ENCODE measurements around the gene GIPC2.

DNA sequence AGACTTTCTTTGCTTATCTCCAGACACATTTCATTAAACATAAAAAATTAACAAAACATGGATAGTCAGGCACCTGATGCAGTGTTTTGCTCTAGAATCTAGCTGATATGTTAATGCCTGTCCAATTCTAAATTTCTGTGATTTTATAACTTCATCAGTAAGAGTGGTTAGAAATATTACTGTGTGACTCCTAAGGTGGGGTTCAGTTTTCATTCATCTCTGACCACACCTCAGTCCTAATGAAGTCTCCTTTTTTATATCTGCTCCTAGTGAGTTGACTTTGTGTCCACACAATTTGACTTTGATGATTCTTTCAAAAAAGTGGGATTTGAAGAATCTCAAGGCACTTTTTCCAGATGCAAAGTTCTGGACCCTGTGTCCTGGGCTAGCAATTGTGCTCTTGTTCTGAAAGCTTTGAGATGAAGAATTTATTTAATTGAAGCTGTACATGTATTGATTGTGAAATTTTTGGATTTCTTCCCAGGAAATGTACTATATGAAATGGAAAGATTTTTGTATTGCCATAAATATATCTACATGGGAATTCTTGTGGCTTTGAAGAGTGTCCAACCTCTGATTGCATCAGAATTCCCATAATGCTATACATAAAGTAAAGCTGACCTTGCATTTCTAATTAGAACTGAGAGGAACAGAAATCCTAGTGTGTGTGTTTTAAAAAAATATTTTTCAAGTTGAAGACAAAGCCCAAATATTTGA, 111.2 kb downstream of the GIPC2 start:
- TF ChIP-seq ZFX (IDR thresholded peaks at IDR 0.05) (no peak), EZH2phosphoT487 (IDR thresholded peaks at IDR 0.05; ENCODE audit: borderline replicate concordance) (no peak), POLR2A (IDR thresholded peaks at IDR 0.05; ENCODE audit: borderline replicate concordance, extremely low read depth, insufficient read depth, insufficient read length) (no peak), RAD21 (IDR thresholded peaks at IDR 0.05; ENCODE audit: low read depth) (no peak), CBX3 (IDR thresholded peaks at IDR 0.05; ENCODE audit: low read depth) (no peak), EZH2 (IDR thresholded peaks at IDR 0.05) (no peak), POLR2AphosphoS5 (IDR thresholded peaks at IDR 0.05; ENCODE audit: low read depth, low read length) (no peak)
- TF ChIP-seq, protein P1, sequence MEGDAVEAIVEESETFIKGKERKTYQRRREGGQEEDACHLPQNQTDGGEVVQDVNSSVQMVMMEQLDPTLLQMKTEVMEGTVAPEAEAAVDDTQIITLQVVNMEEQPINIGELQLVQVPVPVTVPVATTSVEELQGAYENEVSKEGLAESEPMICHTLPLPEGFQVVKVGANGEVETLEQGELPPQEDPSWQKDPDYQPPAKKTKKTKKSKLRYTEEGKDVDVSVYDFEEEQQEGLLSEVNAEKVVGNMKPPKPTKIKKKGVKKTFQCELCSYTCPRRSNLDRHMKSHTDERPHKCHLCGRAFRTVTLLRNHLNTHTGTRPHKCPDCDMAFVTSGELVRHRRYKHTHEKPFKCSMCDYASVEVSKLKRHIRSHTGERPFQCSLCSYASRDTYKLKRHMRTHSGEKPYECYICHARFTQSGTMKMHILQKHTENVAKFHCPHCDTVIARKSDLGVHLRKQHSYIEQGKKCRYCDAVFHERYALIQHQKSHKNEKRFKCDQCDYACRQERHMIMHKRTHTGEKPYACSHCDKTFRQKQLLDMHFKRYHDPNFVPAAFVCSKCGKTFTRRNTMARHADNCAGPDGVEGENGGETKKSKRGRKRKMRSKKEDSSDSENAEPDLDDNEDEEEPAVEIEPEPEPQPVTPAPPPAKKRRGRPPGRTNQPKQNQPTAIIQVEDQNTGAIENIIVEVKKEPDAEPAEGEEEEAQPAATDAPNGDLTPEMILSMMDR (IDR thresholded peaks at IDR 0.05 in 2 of 3, conservative IDR thresholded peaks at IDR 0.05 in 1 of 3; ENCODE audit: borderline replicate concordance in 1 of 3, insufficient read depth in 1 of 3, low read depth in 2 of 3, low read length in 2 of 3), result no peak

All from HCT116 (cell line).